Lung (tissue), 12 donors: ENCODE measurements around the gene BABAM2. TPM values are rescaled to one million over a fixed set of nuclear protein-coding genes. Genes with fewer than 3 reads are reported as not detected.
A peak's percentile ranks its signal among the peaks of the same experiment; 100 is the strongest.

ENCODE experiments used
- ATAC-seq: fragments of 200-7000 bp; cut with Tn5 transposase; one replicate; pipeline ENCODE4 v1.9.1; 2020; ENCODE audit warnings: moderate number of reproducible peaks; ENCODE audit not compliant: insufficient read depth, low FRiP score
- DNase-seq, 3 donors: peaks; one replicate each; pipeline ENCODE4 v3.0.0-alpha.2; 2013 to 2017
- H3K27ac ChIP-seq, 2 donors: one replicate each; pipeline ENCODE4 v1.5.1; 2013; ENCODE audit warnings: mild to moderate bottlenecking in 2 of 2, moderate library complexity in 2 of 2, control low read depth in 1 of 2, inconsistent platforms in 1 of 2, low read depth in 1 of 2, low read length in 1 of 2
- H3K27me3 ChIP-seq, 3 donors: one replicate each; pipeline ENCODE4 v1.5.1; 2013; ENCODE audit warnings: low read length in 2 of 3; ENCODE audit not compliant: control insufficient read depth in 3 of 3, insufficient read depth in 3 of 3
- H3K36me3 ChIP-seq, 4 donors: one replicate each; pipeline ENCODE4 v1.5.1; 2013; ENCODE audit warnings: low read length in 4 of 4, mild to moderate bottlenecking in 1 of 4, moderate library complexity in 1 of 4; ENCODE audit not compliant: control insufficient read depth in 4 of 4, insufficient read depth in 4 of 4
- H3K4me1 ChIP-seq, 5 donors: one replicate each; pipeline ENCODE4 v1.5.1; 2013; ENCODE audit warnings: low read length in 5 of 5, mild to moderate bottlenecking in 2 of 5, moderate library complexity in 1 of 5; ENCODE audit not compliant: control insufficient read depth in 5 of 5, insufficient read depth in 5 of 5
- H3K4me3 ChIP-seq: one replicate; pipeline ENCODE4 v1.5.1; 2013; ENCODE audit warnings: mild to moderate bottlenecking, control low read depth, moderate library complexity
- H3K9ac ChIP-seq, 2 donors: one replicate each; pipeline ENCODE4 v1.5.1; 2013; ENCODE audit warnings: low read length in 2 of 2, control low read depth in 1 of 2; ENCODE audit not compliant: insufficient read depth in 1 of 2
- H3K9me3 ChIP-seq, 4 donors: one replicate each; pipeline ENCODE4 v1.5.1; 2013; ENCODE audit warnings: low read length in 3 of 4, mild to moderate bottlenecking in 1 of 4, moderate library complexity in 1 of 4; ENCODE audit not compliant: control insufficient read depth in 4 of 4, insufficient read depth in 3 of 4
- WGBS, 2 donors: extraction: QIAGEN DNeasy Blood & Tissue Kit; methylation state at CpG; one replicate each; pipeline ENCODE4 v1.1.7; 2013; 5-methylcytosine and 5-hydroxymethylcytosine counted together
- polyA plus RNA-seq, 2 donors: library from polyadenylated mRNA; stranded (reverse); fragments of 200-250 nt; gene quantifications; one replicate each; pipeline ENCODE4 v1.2.1, GENCODE V29; 2013
- total RNA-seq, 2 donors: library from RNA; depleted of rRNA in 1 of 2; stranded (reverse); fragments of >200 nt in 1 of 2; gene quantifications; one replicate each; pipeline ENCODE4 v1.2.1, GENCODE V29; 2014 to 2021
- TF ChIP-seq, protein P1 (sequence below): IDR thresholded peaks from 2 replicates; pipeline ENCODE4 v1.5.1; 2012; ENCODE audit warnings: mild to moderate bottlenecking; ENCODE audit errors: control extremely low read depth, extremely low read depth
- donor health status: control.
- donor health status: control.
- donor health status: Bipolar disorder and iron deficiency.
- donor health status: healthy.
- donor health status: DM: yes; HTN: yes; CAD: no.

Gene BABAM2
- total and polyA plus RNA-seq, 4 donors: 19.0 to 43.3 (median 33.7) TPM

DNA sequence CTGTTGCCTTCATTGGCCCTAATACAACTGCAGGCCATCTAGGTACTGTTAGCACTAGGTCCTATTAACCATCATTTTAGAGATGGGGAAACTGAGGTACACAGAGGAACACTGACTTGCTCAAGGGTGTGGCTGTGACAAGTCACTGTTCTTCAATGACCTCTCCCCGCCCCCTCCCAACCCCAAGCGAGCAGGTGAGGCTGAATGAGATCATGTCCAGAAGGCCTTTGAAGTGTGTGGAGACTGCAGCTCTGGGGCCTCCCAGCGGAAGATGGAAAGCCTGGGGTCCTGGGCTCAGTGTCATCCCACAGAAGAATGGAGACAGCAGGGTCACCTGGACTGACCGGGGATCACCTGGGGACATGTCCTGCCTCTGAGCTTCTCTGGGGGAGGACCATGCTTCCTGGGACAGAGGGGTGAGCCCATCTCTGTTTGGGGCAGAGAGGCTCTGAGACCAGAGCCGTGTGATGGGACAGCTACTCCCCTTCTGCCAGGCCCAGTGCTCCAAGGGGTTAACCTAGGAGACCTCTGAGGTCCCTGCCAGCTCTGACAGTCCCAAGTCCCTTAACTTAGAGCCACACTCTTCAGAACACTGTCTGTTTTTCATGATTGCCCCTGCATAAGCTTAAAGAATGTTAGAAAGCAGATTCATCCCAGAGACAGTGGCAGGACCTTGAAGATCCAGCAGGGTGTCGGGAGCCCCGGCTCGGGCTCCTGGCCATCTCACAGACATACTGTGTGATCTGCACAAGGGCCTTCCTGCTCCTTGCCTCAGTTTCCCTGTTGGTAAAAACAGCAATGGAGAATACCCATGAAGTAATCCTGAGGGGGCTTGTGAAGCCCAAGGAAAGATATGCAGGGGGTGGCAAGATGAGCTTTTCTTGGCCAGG, 485.5 kb downstream of the BABAM2 start:
- TF ChIP-seq, protein P1, sequence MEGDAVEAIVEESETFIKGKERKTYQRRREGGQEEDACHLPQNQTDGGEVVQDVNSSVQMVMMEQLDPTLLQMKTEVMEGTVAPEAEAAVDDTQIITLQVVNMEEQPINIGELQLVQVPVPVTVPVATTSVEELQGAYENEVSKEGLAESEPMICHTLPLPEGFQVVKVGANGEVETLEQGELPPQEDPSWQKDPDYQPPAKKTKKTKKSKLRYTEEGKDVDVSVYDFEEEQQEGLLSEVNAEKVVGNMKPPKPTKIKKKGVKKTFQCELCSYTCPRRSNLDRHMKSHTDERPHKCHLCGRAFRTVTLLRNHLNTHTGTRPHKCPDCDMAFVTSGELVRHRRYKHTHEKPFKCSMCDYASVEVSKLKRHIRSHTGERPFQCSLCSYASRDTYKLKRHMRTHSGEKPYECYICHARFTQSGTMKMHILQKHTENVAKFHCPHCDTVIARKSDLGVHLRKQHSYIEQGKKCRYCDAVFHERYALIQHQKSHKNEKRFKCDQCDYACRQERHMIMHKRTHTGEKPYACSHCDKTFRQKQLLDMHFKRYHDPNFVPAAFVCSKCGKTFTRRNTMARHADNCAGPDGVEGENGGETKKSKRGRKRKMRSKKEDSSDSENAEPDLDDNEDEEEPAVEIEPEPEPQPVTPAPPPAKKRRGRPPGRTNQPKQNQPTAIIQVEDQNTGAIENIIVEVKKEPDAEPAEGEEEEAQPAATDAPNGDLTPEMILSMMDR: no peak
- H3K27ac ChIP-seq: no peak overlapping the region
- WGBS, 2 donors: 93 to 96% methylated on average over 8 of the region's 8 CpGs
- H3K27me3 ChIP-seq: no peaks in the 10 kb centered on the region
- no peaks in the 10 kb centered on the region for H3K9me3 ChIP-seq
- H3K4me3 ChIP-seq: no peak overlapping the region
- DNase-seq: no peak
- H3K9ac ChIP-seq: no peak overlapping the region
- H3K4me1 ChIP-seq: peaks cover 0 to 9% (median 0%) of the 10 kb centered on the region in 5 donors
- no peak for ATAC-seq
- no peaks in the 10 kb centered on the region for H3K36me3 ChIP-seq

DNA sequence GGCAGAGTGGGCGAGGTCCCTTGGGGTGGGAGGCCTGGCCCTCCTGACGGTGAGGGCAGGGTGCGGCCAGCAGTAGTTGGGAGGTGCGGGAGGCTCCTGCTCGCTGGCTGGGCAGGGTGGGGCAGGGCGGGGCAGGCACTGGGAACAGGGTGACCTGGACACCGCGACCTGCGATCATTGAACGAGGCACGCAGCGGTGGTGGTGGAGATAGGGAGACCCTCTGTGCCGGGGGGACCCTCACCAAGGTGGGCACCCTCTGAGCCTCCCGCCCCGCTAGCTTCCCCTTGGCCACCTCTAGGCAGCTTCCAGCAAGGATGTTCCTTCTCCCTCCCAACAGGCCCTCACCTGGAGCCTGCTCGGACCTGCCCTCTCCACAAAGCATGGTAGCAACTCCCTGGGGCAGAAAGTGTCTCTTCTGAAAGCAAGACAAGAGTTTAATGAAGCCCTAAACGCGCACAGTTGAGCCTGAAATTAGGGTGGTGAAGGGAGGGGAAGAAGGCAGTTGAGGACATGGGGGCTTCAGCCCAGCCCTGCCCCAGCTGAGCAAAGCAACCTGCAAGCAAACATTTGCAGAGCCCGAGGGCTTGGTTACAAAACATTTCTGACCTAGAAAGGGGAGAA, 486.8 kb downstream of the BABAM2 start:
- ATAC-seq: no peak
- no peak overlapping the region for H3K9ac ChIP-seq
- 86 to 89% methylated on average over 16 to 19 of the region's 19 CpGs for WGBS, 2 donors

DNA sequence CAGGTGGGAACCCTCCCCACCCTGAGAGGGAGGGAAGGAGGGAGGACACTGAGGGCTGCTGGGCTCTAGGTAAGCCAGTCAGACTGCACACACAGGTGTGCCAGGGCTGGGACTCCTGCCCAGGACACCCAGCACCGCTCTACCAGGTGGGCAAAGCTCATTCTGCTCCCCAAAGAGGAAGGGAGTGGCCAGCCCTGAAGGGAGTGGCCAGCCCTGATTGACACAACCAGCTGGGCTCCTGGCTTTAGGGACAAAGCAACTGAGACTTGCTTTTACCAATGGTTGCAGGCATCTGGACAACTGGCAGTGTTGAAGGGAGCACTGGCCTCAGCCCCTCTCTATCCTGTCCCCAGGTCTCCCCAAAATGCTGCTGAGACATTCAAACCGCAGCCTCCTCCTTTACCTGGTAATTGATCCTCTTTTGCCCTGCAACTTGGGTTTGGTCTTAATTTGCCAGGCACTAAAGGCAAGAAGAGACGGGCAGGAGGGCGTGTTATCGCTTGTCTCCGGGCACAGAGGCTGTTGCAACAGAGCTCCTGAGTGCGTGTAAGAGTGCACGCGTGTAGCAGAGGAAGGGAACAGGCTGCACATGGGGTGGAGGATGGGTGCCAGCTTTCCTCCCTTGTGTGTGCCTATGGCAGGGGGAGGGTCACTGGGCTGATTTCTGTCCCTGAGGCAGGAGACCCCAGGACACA, 487.6 kb downstream of the BABAM2 start:
- Histone ChIP-seq H3K27ac (no peak overlapping the region), H3K4me3 (no peak overlapping the region), H3K4me1 (peaks cover 0 to 9% (median 0%) of the 10 kb centered on the region in 5 donors), H3K9ac (no peak overlapping the region), H3K27me3 (no peaks in the 10 kb centered on the region), H3K9me3 (no peaks in the 10 kb centered on the region), H3K36me3 (no peaks in the 10 kb centered on the region)
- DNase-seq: peak in 1 of 3 donors; percentile 31
- ATAC-seq: peak; percentile 13
- TF ChIP-seq, protein P1: no peak
- 32 to 57% methylated on average over 9 of the region's 9 CpGs for WGBS, 2 donors

More for the DNA sequence above, 486.8 kb downstream of the BABAM2 start:
- Histone ChIP-seq H3K27ac (no peak overlapping the region), H3K27me3 (no peaks in the 10 kb centered on the region), H3K9me3 (no peaks in the 10 kb centered on the region), H3K4me1 (peaks cover 0 to 9% (median 0%) of the 10 kb centered on the region in 5 donors), H3K4me3 (no peak overlapping the region), H3K36me3 (no peaks in the 10 kb centered on the region)
- TF ChIP-seq, protein P1: no peak
- DNase-seq: no peak
